ENCODE data around the gene PDZD2. TPM values are rescaled to one million over a fixed set of nuclear protein-coding genes. Genes with fewer than 3 reads are reported as not detected.

The PDZD2 gene
- total RNA-seq, 1 donor from 2014 or later, result 1.1 TPM

GRCh38 chr5:32044939-32045338 lies 406.0 kb downstream of the PDZD2 start:
- H3K79me2 ChIP-seq (ENCODE audit: low read depth), result no peaks in the 10 kb centered on the region
- no peak overlapping the region for H3K27ac ChIP-seq
- TF ChIP-seq EZH2 (IDR thresholded peaks at IDR 0.05) (no peak), EZH2phosphoT487 (IDR thresholded peaks at IDR 0.05) (no peak)
- TF ChIP-seq, protein P1, sequence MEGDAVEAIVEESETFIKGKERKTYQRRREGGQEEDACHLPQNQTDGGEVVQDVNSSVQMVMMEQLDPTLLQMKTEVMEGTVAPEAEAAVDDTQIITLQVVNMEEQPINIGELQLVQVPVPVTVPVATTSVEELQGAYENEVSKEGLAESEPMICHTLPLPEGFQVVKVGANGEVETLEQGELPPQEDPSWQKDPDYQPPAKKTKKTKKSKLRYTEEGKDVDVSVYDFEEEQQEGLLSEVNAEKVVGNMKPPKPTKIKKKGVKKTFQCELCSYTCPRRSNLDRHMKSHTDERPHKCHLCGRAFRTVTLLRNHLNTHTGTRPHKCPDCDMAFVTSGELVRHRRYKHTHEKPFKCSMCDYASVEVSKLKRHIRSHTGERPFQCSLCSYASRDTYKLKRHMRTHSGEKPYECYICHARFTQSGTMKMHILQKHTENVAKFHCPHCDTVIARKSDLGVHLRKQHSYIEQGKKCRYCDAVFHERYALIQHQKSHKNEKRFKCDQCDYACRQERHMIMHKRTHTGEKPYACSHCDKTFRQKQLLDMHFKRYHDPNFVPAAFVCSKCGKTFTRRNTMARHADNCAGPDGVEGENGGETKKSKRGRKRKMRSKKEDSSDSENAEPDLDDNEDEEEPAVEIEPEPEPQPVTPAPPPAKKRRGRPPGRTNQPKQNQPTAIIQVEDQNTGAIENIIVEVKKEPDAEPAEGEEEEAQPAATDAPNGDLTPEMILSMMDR (IDR thresholded peaks at IDR 0.05), result no peak
- Mint-ChIP-seq H3K27ac (peak overlapping the region; percentile 62), H3K27me3 (ENCODE audit: insufficient read depth, low read depth) (peaks cover 10% of the 10 kb centered on the region), H3K4me1 (peaks cover 28% of the 10 kb centered on the region), H3K9me3 (peaks cover 18% of the 10 kb centered on the region), H3K36me3 (peaks cover 2% of the 10 kb centered on the region), H3K4me3 (no peak overlapping the region)
- peaks cover 6% of the 10 kb centered on the region for H3K4me1 ChIP-seq
- H3K4me3 ChIP-seq, result no peak overlapping the region
- H3K27me3 ChIP-seq, result no peaks in the 10 kb centered on the region
- peaks cover 7% of the 10 kb centered on the region for H3F3A ChIP-seq (ENCODE audit: low read depth)
- H3K36me3 ChIP-seq, result no peaks in the 10 kb centered on the region
- H3K9me3 ChIP-seq (ENCODE audit: low read depth), result no peaks in the 10 kb centered on the region
- H3K9ac ChIP-seq, result no peak overlapping the region
- H3K4me2 ChIP-seq, result no peak overlapping the region
- no peaks in the 10 kb centered on the region for H4K20me1 ChIP-seq (ENCODE audit: low read depth)
- H2AFZ ChIP-seq (replicated peaks), result no peak overlapping the region
- no peak for DNase-seq (ENCODE audit: low spot score)

DNA sequence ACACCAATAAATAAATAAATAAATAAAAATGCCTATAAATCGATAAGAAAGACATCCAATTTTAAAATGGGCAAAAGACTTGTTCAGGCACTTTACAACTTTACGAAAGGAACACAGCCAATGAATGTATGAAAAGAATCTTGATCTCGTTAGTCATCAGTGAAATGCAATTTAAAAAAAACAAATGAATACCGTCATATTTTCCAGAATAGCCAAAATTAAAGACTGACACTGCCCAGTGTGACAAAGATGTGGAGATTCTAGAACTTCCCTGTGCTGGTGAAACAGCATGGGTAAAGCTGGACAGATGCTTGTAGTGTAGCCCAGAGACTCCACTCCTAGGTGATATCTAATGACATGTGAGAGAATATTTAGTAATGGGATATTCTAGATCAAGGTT lies 408.1 kb downstream of the PDZD2 start:
- no peak for DNase-seq (ENCODE audit: low spot score)
- Histone ChIP-seq H3K27me3 (no peaks in the 10 kb centered on the region), H3K9ac (no peak overlapping the region), H3K4me2 (no peak overlapping the region), H3K4me3 (no peak overlapping the region), H3K9me3 (ENCODE audit: low read depth) (no peaks in the 10 kb centered on the region), H3K79me2 (ENCODE audit: low read depth) (no peaks in the 10 kb centered on the region), H3K4me1 (peaks cover 6% of the 10 kb centered on the region), H2AFZ (replicated peaks) (no peak overlapping the region), H3F3A (ENCODE audit: low read depth) (peaks cover 7% of the 10 kb centered on the region), H3K27ac (no peak overlapping the region), H4K20me1 (ENCODE audit: low read depth) (no peaks in the 10 kb centered on the region), H3K36me3 (no peaks in the 10 kb centered on the region)
- Mint-ChIP-seq H3K36me3 (no peaks in the 10 kb centered on the region), H3K27me3 (ENCODE audit: insufficient read depth, low read depth) (peaks cover 8% of the 10 kb centered on the region), H3K4me1 (peaks cover 26% of the 10 kb centered on the region), H3K27ac (no peak overlapping the region), H3K9me3 (peaks cover 11% of the 10 kb centered on the region), H3K4me3 (no peak overlapping the region)
- TF ChIP-seq EZH2phosphoT487 (IDR thresholded peaks at IDR 0.05) (no peak), EZH2 (IDR thresholded peaks at IDR 0.05) (no peak)
- TF ChIP-seq, protein P1 (IDR thresholded peaks at IDR 0.05), result no peak

GRCh38 chr5:32051796-32052195 lies 412.9 kb downstream of the PDZD2 start:
- no peaks in the 10 kb centered on the region for H3K36me3 ChIP-seq
- TF ChIP-seq, protein P1 (IDR thresholded peaks at IDR 0.05), result no peak
- TF ChIP-seq EZH2 (IDR thresholded peaks at IDR 0.05) (no peak), EZH2phosphoT487 (IDR thresholded peaks at IDR 0.05) (no peak)
- no peaks in the 10 kb centered on the region for H3F3A ChIP-seq (ENCODE audit: low read depth)
- H3K4me1 Mint-ChIP-seq, result peaks cover 7% of the 10 kb centered on the region
- H3K4me3 Mint-ChIP-seq, result no peak overlapping the region
- no peaks in the 10 kb centered on the region for H3K27me3 Mint-ChIP-seq (ENCODE audit: insufficient read depth, low read depth)
- H3K4me3 ChIP-seq, result no peak overlapping the region
- H3K36me3 Mint-ChIP-seq, result no peaks in the 10 kb centered on the region
- no peaks in the 10 kb centered on the region for H3K79me2 ChIP-seq (ENCODE audit: low read depth)
- H3K9ac ChIP-seq, result no peak overlapping the region
- no peaks in the 10 kb centered on the region for H3K9me3 ChIP-seq (ENCODE audit: low read depth)
- H3K4me2 ChIP-seq, result no peak overlapping the region
- no peaks in the 10 kb centered on the region for H3K27me3 ChIP-seq
- H2AFZ ChIP-seq (replicated peaks), result no peak overlapping the region
- no peak overlapping the region for H3K27ac ChIP-seq
- H4K20me1 ChIP-seq (ENCODE audit: low read depth), result no peaks in the 10 kb centered on the region
- H3K4me1 ChIP-seq, result no peaks in the 10 kb centered on the region
- no peak for DNase-seq (ENCODE audit: low spot score)
- peaks cover 5% of the 10 kb centered on the region for H3K9me3 Mint-ChIP-seq
- H3K27ac Mint-ChIP-seq, result no peak overlapping the region

All from neural progenitor cell (in vitro differentiated cells).